Astrocyte of the spinal cord (primary cell): ENCODE data around the gene CDH12.
"Not testable (repeated sequence)": the region's sequence is repeated elsewhere in the genome, so short reads cannot be mapped to it uniquely, and the experiment has no call there.

Experiments used
- DNase-seq: peaks from one replicate; pipeline ENCODE4 v3.0.0; 2011; ENCODE audit warnings: low read depth, low spot score
- H3K4me3 ChIP-seq: 2 replicates; pipeline ENCODE4 v1.5.1; 2011; ENCODE audit warnings: low read depth, mild to moderate bottlenecking, low read length, moderate library complexity
- in situ Hi-C: cut with HindIII; loops from 2 replicates; pipeline ENCODE4 v1.10.0; 2017; ENCODE audit warnings: low sequenced_read_pairs
- TF ChIP-seq, protein P1 (sequence below): IDR thresholded peaks from 2 replicates; pipeline ENCODE4 v1.5.1; 2012; ENCODE audit warnings: low read depth, mild to moderate bottlenecking, low read length, inconsistent platforms

Gene CDH12

DNA sequence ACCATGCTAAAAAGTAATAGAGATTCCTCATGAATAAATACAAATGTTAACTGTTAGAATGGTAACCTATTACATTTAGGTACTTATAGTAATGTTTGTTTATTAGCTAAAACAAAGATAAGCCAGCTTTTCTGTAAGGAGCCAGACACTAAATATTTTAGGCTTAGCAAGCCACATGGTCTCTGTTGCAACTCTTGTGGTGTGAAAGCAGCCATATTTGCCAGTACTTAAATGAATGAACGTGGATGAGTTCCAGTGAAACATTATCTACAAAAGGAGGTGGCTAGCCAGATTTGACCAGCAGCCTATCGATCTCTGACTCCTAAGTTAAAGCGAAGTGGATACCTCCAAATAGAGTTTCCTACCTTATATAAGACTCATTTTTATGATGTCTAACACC lies 331.6 kb downstream of the CDH12 start:
- DNase-seq, result no peak
- H3K4me3 ChIP-seq, result no peak overlapping the region
- TF ChIP-seq, protein P1, sequence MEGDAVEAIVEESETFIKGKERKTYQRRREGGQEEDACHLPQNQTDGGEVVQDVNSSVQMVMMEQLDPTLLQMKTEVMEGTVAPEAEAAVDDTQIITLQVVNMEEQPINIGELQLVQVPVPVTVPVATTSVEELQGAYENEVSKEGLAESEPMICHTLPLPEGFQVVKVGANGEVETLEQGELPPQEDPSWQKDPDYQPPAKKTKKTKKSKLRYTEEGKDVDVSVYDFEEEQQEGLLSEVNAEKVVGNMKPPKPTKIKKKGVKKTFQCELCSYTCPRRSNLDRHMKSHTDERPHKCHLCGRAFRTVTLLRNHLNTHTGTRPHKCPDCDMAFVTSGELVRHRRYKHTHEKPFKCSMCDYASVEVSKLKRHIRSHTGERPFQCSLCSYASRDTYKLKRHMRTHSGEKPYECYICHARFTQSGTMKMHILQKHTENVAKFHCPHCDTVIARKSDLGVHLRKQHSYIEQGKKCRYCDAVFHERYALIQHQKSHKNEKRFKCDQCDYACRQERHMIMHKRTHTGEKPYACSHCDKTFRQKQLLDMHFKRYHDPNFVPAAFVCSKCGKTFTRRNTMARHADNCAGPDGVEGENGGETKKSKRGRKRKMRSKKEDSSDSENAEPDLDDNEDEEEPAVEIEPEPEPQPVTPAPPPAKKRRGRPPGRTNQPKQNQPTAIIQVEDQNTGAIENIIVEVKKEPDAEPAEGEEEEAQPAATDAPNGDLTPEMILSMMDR, result no peak
- in situ Hi-C loops, result no loop called here

DNA sequence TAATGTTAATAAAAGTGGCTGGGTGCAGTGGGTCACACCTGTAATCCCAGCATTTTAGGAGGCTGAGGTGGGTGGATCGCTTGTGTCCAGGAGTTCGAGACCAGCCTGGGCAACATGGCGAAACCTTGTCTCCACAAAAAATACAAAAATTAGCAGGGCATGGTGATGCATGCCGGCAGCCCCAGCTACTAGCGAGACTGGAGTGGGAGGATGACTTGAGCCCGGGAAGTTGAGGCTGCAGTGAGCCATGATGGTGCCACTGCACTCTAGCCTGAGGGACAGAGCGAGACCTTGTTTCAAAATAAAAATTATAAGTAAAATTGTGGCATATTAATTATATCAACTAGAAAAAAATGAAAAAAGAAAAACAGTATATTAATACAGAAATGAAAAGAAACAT lies 336.6 kb downstream of the CDH12 start:
- in situ Hi-C loops, DNase-seq, H3K4me3 ChIP-seq: not testable (repeated sequence)

DNA sequence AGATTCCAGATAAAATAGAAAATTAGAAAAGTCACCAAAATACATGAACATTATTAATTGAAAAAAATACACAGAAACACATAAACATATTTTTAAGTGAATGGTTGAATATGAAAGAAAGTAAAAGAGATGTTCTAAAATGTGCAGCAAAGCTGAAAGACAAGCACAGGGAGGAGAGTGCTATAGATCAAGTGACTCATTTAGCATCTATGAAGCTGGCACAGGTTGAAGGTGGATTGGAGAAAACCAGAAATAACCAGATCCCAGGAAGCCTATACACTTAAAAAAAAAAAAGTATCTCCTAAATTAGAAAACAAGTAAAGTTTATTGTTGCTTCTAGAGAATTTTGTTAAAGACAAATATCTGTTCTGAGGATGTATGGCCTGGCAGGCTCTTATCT lies 338.9 kb downstream of the CDH12 start:
- in situ Hi-C loops, result no loop called here
- TF ChIP-seq, protein P1, result no peak
- no peak overlapping the region for H3K4me3 ChIP-seq
- peak; percentile 1 for DNase-seq

DNA sequence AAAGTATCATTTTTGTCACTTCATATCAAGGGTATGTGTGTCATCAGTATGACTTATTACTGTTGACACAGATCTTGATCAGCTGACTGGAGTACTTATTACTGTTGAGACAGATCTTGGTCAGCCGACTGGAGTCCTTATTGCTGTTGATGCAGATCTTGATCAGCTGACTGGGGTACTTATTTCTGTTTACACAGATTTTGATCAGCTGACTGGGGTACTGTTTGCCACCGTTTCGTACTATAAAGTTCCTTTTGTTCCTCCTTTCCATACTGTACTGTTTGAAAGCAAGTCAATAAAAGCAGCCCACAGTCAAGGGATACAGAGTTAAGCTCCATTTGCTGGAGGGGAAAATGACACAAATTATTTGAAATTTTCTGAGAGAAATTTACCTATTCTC lies 347.3 kb downstream of the CDH12 start:
- no peak overlapping the region for H3K4me3 ChIP-seq
- in situ Hi-C loops, result no loop called here
- TF ChIP-seq, protein P1, result no peak
- no peak for DNase-seq

DNA sequence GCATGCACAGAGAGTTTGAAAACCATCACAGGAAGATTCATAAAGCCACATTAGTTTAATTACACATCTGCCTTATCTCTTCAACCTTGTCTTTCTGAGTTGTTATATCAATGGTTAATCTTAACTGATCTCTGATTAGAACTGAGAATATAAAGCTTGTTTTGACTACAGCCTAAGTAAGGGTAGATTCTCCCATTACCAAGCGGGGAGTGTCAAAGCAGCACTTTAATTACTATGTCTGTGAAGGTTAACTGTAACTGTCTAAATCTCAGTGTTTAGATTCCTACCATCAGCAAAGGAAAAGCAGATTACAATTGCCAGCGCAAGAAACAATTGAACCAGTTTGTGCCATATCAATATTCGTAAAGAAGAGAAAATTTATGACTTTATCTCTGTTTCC lies 348.7 kb downstream of the CDH12 start:
- in situ Hi-C loops, result no loop called here
- no peak overlapping the region for H3K4me3 ChIP-seq
- DNase-seq, result no peak
- TF ChIP-seq, protein P1, result no peak

DNA sequence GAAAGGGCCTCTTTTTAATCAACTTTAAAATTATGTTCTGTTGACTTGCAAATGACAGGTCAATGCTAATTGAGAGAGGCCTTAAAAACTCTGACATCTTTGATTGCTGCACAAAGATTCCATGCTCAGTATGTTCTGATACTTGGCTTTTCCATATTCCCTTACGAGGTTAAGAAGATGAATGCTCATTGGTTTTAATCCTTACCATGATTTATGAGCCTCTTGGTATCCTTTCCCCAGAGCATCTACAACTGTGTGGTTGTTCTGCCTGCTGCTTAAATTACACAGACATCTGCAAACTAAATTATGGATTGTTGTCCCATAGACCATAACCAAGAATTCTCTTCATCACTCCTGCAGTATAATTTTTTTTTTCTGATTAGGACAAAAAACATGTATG lies 352.6 kb downstream of the CDH12 start:
- TF ChIP-seq, protein P1, result no peak
- DNase-seq, result no peak
- H3K4me3 ChIP-seq, result no peak overlapping the region
- in situ Hi-C loops, result no loop called here

DNA sequence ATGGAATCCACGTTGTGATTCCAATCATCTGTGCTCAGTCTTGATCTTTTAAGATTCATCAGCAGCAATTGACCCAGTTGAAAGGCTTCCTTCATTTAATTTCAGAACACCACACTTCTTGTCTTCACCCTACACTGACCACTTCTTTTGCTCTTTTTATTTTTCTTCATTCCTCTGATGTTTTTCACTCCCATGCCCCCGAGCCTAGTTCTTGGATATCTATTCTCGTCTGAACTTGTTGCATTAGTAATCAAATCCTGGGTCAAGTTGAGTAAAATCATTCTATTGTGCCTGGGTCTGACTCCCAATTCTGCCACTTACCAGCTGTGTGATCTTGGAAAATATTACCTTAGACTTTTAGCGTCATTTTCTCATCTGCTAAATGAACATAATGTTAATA lies 356.5 kb downstream of the CDH12 start:
- in situ Hi-C loops, result no loop called here
- TF ChIP-seq, protein P1, result no peak
- no peak overlapping the region for H3K4me3 ChIP-seq
- no peak for DNase-seq
